Ishikawa (cell line): ENCODE data around the gene MND1.

Experiments used
- EGR1 ChIP-seq: IDR thresholded peaks from 2 replicates; pipeline ENCODE4 v1.6.1; 2012
- EP300 ChIP-seq: IDR thresholded peaks from 2 replicates; pipeline ENCODE4 v1.6.1; 2012; ENCODE audit warnings: borderline replicate concordance
- FOXM1 ChIP-seq: IDR thresholded peaks from 2 replicates; pipeline ENCODE4 v1.6.1; 2012; ENCODE audit warnings: low read depth, borderline replicate concordance
- RAD21 ChIP-seq: IDR thresholded peaks from 2 replicates; pipeline ENCODE4 v1.6.1; 2012; ENCODE audit warnings: low read depth
- TEAD4 ChIP-seq: IDR thresholded peaks from 2 replicates; pipeline ENCODE4 v1.6.1; 2012
- TF ChIP-seq, protein P1 (sequence below): IDR thresholded peaks from 2 replicates; pipeline ENCODE4 v1.6.1; 2012; ENCODE audit warnings: low read depth, mild to moderate bottlenecking
- TF ChIP-seq, protein P2 (sequence below): IDR thresholded peaks from 2 replicates; pipeline ENCODE4 v1.6.1; 2012

DNA sequence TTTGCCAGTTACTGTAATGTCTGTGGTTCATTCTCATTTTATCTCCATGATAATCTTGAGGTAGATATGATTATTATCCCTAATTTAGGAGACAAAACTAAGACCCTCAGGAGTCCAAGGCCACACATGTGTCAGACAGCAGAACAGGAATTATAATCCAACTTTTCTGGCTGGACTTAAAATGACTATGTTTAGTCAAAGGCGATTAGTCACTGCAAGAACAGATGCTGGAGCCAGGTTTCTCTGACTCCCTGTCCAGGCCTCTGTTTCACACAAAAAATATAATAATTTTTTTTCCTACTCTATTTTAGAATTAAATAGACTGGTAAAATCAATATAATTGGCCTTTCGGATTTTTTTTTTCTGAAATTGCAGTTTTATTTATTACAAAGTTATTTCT is 64.9 kb downstream of the MND1 start:
- TF ChIP-seq, protein P1, sequence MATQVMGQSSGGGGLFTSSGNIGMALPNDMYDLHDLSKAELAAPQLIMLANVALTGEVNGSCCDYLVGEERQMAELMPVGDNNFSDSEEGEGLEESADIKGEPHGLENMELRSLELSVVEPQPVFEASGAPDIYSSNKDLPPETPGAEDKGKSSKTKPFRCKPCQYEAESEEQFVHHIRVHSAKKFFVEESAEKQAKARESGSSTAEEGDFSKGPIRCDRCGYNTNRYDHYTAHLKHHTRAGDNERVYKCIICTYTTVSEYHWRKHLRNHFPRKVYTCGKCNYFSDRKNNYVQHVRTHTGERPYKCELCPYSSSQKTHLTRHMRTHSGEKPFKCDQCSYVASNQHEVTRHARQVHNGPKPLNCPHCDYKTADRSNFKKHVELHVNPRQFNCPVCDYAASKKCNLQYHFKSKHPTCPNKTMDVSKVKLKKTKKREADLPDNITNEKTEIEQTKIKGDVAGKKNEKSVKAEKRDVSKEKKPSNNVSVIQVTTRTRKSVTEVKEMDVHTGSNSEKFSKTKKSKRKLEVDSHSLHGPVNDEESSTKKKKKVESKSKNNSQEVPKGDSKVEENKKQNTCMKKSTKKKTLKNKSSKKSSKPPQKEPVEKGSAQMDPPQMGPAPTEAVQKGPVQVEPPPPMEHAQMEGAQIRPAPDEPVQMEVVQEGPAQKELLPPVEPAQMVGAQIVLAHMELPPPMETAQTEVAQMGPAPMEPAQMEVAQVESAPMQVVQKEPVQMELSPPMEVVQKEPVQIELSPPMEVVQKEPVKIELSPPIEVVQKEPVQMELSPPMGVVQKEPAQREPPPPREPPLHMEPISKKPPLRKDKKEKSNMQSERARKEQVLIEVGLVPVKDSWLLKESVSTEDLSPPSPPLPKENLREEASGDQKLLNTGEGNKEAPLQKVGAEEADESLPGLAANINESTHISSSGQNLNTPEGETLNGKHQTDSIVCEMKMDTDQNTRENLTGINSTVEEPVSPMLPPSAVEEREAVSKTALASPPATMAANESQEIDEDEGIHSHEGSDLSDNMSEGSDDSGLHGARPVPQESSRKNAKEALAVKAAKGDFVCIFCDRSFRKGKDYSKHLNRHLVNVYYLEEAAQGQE, result no peak
- TF ChIP-seq TEAD4 (no peak), EP300 (no peak), FOXM1 (no peak), EGR1 (no peak), RAD21 (no peak)
- TF ChIP-seq, protein P2, sequence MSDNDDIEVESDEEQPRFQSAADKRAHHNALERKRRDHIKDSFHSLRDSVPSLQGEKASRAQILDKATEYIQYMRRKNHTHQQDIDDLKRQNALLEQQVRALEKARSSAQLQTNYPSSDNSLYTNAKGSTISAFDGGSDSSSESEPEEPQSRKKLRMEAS, result no peak
